Loucy (cell line): ENCODE results near the gene LRRC47.

Experiments used
- CTCF ChIP-seq: fragments of 200-600 bp; sonication (generic); conservative IDR thresholded peaks from 2 replicates; pipeline ENCODE4 v1.5.1; 2014; ENCODE audit warnings: mild to moderate bottlenecking, antibody characterized with exemption, low read length
- EZH2phosphoT487 ChIP-seq: fragments of 200-600 bp; IDR thresholded peaks from 2 replicates; pipeline ENCODE4 v1.6.1; 2018; ENCODE audit warnings: antibody characterized with exemption, mild to moderate bottlenecking, moderate library complexity, borderline replicate concordance

- TF ChIP-seq CTCF = no peak
- no peak for TF ChIP-seq EZH2phosphoT487
These were observed 50.5 kb downstream of the LRRC47 start for GRCh38 chr1:3745590-3746381.
